SK-N-SH treated with all-trans-retinoic acid at 6 μM for 48 hours (cell line): ENCODE data around the gene PRR7.

Experiments
- ARNTL ChIP-seq: fragments of 450-650 bp; formaldehyde crosslinking; IDR thresholded peaks from 2 replicates; pipeline ENCODE4 v1.5.0; 2020; ENCODE audit warnings: low read depth, mild to moderate bottlenecking, moderate library complexity, borderline replicate concordance
- GLIS3 ChIP-seq: fragments of 250-450 bp; sonication (Bioruptor Pico); IDR thresholded peaks from 2 replicates; pipeline ENCODE4 v1.5.0; 2020; ENCODE audit warnings: mild to moderate bottlenecking, moderate library complexity
- PATZ1 ChIP-seq: fragments of 250-450 bp; sonication (Bioruptor Pico); IDR thresholded peaks from 2 replicates; pipeline ENCODE4 v1.8.0; 2020; ENCODE audit warnings: mild to moderate bottlenecking, moderate library complexity, borderline replicate concordance
- PPARA ChIP-seq: fragments of 250-450 bp; sonication (Bioruptor Pico); IDR thresholded peaks from 2 replicates; pipeline ENCODE4 v1.5.0; 2020; ENCODE audit warnings: mild to moderate bottlenecking, borderline replicate concordance

DNA sequence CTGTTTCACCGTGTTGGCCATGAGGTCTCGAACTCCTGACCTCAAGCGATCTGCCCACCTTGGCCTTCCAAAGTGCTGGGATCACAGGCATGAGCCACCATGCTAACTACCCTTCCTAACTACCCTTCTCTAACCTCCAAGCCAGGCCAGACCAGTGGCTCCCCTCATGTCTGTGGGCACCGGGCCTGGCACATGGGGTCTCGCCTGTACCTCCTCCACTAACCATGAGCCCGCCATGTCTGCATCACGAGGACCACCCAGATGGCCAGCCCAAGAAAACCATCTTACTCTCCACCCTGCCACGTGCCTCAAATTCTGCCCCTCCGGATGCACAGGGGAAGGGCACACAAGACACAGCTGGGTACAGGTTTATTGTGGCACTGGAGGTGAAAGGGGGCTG lies 36.4 kb downstream of the PRR7 start:
- TF ChIP-seq ARNTL (no peak), GLIS3 (no peak), PATZ1 (CRISPR knock-in tag) (no peak), PPARA (no peak)
